Suprapubic skin (tissue), 4 donors: ENCODE data around the gene ULBP2. TPM values are rescaled to one million over a fixed set of nuclear protein-coding genes. Genes with fewer than 3 reads are reported as not detected.
"Not testable (repeated sequence)": the region's sequence is repeated elsewhere in the genome, so short reads cannot be mapped to it uniquely, and the experiment has no call there.

Source experiments
- DNase-seq, 2 donors: peaks; one replicate each; pipeline ENCODE4 v3.0.0-alpha.2; 2019; ENCODE audit warnings: low spot score in 2 of 2
- H3K27ac ChIP-seq: fragments of 200-600 bp; sonication (generic); one replicate; pipeline ENCODE4 v1.5.1; 2019
- H3K27me3 ChIP-seq: fragments of 200-600 bp; sonication (generic); one replicate; pipeline ENCODE4 v1.5.1; 2019
- H3K36me3 ChIP-seq: fragments of 200-600 bp; sonication (generic); one replicate; pipeline ENCODE4 v1.5.1; 2019
- H3K4me1 ChIP-seq: fragments of 200-600 bp; sonication (generic); one replicate; pipeline ENCODE4 v1.5.1; 2019
- H3K4me3 ChIP-seq: fragments of 200-600 bp; sonication (generic); one replicate; pipeline ENCODE4 v1.5.1; 2019; ENCODE audit warnings: mild to moderate bottlenecking
- H3K9me3 ChIP-seq: fragments of 200-600 bp; sonication (generic); one replicate; pipeline ENCODE4 v1.5.1; 2019
- EP300 ChIP-seq: sonication (generic); formaldehyde crosslinking; IDR thresholded peaks from one replicate; pipeline ENCODE4 v1.6.1; 2017; ENCODE audit warnings: antibody characterized with exemption
- POLR2A ChIP-seq, 2 donors: fragments of 450-650 bp; IDR thresholded peaks; one replicate each; pipeline ENCODE4 v1.6.1; 2017; ENCODE audit warnings: antibody characterized with exemption in 2 of 2, mild to moderate bottlenecking in 2 of 2, moderate library complexity in 2 of 2
- POLR2AphosphoS5 ChIP-seq, 3 donors: sonication (generic); formaldehyde crosslinking; IDR thresholded peaks; one replicate each; pipeline ENCODE4 v1.6.1; 2017; ENCODE audit warnings: antibody characterized with exemption in 3 of 3
- WGBS: methylation state at CpG from one replicate; pipeline ENCODE4 v1.1.5; 2018; 5-methylcytosine and 5-hydroxymethylcytosine counted together
- total RNA-seq, 4 donors: library from RNA; depleted of rRNA; stranded (reverse); fragments of >200 nt; gene quantifications; one replicate each; pipeline ENCODE4 v1.1.0, GENCODE V29; 2016
- TF ChIP-seq, protein P1 (sequence below), 2 donors: fragments of 200-600 bp in 1 of 2; fragments of 450-650 bp in 1 of 2; sonication (generic) in 1 of 2; IDR thresholded peaks; one replicate each; pipeline ENCODE4 v1.5.1; 2016 to 2019; ENCODE audit warnings: antibody characterized with exemption in 2 of 2, mild to moderate bottlenecking in 1 of 2, moderate library complexity in 1 of 2

ULBP2 gene
- total RNA-seq, 4 donors from 2014 or later = 0.76 to 0.95 TPM; not detected in 2

DNA sequence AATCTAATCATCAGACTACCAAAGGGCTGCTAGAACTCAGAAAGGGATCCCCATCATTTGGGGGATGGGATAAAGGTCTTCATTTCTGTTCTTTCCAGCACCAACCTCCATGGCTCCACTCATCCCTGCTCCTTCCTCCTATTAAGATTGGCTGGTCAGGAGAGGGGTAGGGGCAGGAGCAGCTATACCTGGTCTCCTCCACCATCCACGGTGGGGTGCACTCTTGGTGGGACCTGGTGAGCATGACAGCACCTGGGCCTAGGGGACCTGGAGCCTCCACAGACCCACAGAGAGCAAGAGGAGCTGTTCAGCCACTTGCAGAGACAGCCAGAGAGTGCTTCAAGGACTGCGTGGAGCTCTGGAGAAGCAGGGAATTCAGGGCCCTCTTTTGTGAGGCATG is 6.1 kb upstream of the ULBP2 start:
- Histone ChIP-seq H3K27ac (no peak overlapping the region), H3K9me3 (no peaks in the 10 kb centered on the region), H3K36me3 (no peaks in the 10 kb centered on the region), H3K27me3 (peaks cover 97% of the 10 kb centered on the region), H3K4me1 (peaks cover 13% of the 10 kb centered on the region), H3K4me3 (no peak overlapping the region)
- TF ChIP-seq POLR2A (IDR thresholded peaks at IDR 0.05) (no peak), POLR2AphosphoS5 (IDR thresholded peaks at IDR 0.05) (no peak), EP300 (no peak)
- TF ChIP-seq, protein P1, sequence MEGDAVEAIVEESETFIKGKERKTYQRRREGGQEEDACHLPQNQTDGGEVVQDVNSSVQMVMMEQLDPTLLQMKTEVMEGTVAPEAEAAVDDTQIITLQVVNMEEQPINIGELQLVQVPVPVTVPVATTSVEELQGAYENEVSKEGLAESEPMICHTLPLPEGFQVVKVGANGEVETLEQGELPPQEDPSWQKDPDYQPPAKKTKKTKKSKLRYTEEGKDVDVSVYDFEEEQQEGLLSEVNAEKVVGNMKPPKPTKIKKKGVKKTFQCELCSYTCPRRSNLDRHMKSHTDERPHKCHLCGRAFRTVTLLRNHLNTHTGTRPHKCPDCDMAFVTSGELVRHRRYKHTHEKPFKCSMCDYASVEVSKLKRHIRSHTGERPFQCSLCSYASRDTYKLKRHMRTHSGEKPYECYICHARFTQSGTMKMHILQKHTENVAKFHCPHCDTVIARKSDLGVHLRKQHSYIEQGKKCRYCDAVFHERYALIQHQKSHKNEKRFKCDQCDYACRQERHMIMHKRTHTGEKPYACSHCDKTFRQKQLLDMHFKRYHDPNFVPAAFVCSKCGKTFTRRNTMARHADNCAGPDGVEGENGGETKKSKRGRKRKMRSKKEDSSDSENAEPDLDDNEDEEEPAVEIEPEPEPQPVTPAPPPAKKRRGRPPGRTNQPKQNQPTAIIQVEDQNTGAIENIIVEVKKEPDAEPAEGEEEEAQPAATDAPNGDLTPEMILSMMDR (IDR thresholded peaks at IDR 0.05) = no peak
- DNase-seq = peak in 1 of 2 donors; percentile 40
- 71% methylated on average over 2 of the region's 2 CpGs for WGBS

DNA sequence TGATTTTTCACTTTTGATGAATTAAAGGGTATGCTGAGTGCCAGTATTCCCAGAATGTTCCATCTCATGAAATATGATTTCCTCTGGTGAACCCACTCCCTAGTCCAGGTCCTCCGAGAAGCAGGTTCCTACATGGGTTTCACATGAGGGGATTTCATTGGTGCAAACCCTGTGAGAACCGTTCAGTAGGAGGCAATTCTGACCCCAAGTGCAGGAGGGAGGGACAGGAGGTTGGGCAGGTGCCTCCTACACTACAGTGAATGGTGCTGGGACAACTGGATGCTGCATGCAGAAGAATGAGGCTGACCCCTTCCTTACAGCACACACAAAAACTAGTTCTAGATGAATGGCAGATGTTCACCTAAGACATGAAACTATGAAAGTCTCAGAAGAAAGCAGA is 5.1 kb upstream of the ULBP2 start:
- Histone ChIP-seq H3K27ac (no peak overlapping the region), H3K4me1 (peaks cover 22% of the 10 kb centered on the region), H3K36me3 (no peaks in the 10 kb centered on the region), H3K9me3 (no peaks in the 10 kb centered on the region), H3K4me3 (no peak overlapping the region), H3K27me3 (peaks cover 96% of the 10 kb centered on the region)
- TF ChIP-seq POLR2AphosphoS5 (IDR thresholded peaks at IDR 0.05) = no peak
- TF ChIP-seq POLR2A (IDR thresholded peaks at IDR 0.05) = no peak
- DNase-seq = no peak
- WGBS = 53% methylated on average over 2 of the region's 2 CpGs

DNA sequence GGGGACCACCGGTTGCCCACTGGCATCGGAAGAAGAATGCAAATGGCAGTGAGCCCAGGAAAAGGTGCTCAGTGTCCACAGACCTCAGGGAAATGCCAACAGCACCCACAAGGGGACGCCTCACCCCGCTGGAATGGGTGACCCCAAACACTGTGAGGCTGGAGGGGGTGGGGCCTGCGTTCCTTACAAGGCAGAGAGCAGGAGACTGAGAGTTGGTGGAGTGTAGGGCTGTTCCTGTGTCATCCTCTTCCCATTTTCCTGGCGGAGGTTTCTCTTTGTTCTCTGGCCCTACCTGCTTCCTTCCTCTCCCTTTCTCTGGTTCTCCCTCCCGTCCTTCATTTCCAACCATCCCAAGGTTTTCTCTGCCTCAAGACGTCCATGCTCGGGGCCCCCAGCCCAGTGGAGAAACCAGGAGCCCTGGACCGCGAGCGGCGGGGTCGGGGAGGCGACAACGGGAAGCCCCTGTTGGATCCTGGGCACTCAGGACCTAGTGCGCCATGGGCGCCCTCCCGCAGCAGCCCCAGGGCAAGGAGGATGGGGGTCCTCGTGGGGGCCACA is 3.7 kb upstream of the ULBP2 start:
- WGBS = 1% methylated on average over 11 of the region's 20 CpGs
- H3K36me3 ChIP-seq, DNase-seq, H3K9me3 ChIP-seq, H3K27ac ChIP-seq: not testable (repeated sequence)
- Histone ChIP-seq H3K4me3 (peak overlapping the region; percentile 58), H3K4me1 (peaks cover 29% of the 10 kb centered on the region), H3K27me3 (peaks cover 90% of the 10 kb centered on the region)

DNA sequence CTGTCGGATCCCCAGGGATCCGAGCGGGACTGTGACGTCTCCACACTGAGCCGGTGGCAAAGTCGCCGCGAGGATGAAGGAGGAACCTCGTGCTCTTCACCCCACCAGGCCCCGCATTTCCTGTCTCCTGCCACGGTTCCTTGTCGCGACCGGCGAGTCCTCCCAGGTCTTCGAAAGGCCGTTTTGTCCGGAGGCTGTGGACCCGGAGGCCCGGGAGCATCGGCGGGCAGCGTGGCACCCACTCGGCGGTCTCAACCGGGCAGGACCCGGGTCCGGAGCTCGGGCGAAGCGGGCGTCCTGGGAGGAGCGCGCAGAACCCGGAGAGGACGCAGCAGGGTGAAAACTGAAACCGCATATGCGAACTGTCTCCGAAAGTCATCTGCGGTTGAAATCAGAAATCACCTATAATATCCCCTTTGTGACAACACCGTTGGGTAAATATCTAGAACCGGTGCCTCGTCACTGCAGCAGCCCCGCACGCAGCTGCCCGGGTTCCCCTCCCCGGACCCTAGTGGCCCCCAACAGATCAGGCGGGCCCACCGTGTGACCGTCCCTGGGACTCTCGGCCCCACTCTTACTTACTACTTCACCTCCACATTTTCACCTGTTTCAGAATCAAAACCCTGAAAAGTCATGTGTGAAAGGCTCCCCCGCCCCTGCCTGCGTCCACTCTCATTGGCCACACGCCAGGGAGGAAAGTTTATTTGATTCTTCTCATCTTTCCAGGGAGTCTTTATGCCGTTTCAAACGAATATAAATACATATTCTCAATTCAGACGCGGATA is 3.1 kb upstream of the ULBP2 start:
- no peak for TF ChIP-seq EP300
- TF ChIP-seq, protein P1 (IDR thresholded peaks at IDR 0.05) = no peak
- no peak for TF ChIP-seq POLR2AphosphoS5 (IDR thresholded peaks at IDR 0.05)
- TF ChIP-seq POLR2A (IDR thresholded peaks at IDR 0.05) = no peak
- peak in 1 of 2 donors; percentile 77 for DNase-seq
- no peak overlapping the region for H3K27ac ChIP-seq
- peaks cover 29% of the 10 kb centered on the region for H3K4me1 ChIP-seq
- WGBS = 1% methylated on average over 32 of the region's 58 CpGs
- H3K27me3 ChIP-seq = peaks cover 84% of the 10 kb centered on the region
- no peaks in the 10 kb centered on the region for H3K9me3 ChIP-seq
- no peaks in the 10 kb centered on the region for H3K36me3 ChIP-seq
- H3K4me3 ChIP-seq = peak overlapping the region; percentile 58

DNA sequence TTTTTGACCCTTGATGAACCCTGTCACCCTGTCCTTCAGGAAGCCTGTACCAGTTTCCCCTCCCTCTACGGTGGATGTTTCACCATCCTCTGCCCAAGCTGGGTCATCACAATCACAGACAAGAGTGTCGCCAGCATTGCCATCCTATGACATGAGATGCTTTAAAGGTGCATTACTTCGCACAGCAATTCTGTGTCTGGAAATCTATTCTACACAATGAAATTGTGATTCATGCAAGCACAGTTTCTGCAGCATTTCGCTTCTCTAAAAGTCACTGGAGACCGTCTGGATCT is 2.5 kb upstream of the ULBP2 start:
- no peaks in the 10 kb centered on the region for H3K9me3 ChIP-seq
- peaks cover 80% of the 10 kb centered on the region for H3K27me3 ChIP-seq
- 36% methylated on average over 5 of the region's 5 CpGs for WGBS
- H3K27ac ChIP-seq = no peak overlapping the region
- no peak for DNase-seq
- no peak overlapping the region for H3K4me3 ChIP-seq
- no peaks in the 10 kb centered on the region for H3K36me3 ChIP-seq
- no peak for TF ChIP-seq EP300
- TF ChIP-seq, protein P1 (IDR thresholded peaks at IDR 0.05) = no peak
- TF ChIP-seq POLR2A (IDR thresholded peaks at IDR 0.05) = no peak
- TF ChIP-seq POLR2AphosphoS5 (IDR thresholded peaks at IDR 0.05) = no peak
- peaks cover 29% of the 10 kb centered on the region for H3K4me1 ChIP-seq

DNA sequence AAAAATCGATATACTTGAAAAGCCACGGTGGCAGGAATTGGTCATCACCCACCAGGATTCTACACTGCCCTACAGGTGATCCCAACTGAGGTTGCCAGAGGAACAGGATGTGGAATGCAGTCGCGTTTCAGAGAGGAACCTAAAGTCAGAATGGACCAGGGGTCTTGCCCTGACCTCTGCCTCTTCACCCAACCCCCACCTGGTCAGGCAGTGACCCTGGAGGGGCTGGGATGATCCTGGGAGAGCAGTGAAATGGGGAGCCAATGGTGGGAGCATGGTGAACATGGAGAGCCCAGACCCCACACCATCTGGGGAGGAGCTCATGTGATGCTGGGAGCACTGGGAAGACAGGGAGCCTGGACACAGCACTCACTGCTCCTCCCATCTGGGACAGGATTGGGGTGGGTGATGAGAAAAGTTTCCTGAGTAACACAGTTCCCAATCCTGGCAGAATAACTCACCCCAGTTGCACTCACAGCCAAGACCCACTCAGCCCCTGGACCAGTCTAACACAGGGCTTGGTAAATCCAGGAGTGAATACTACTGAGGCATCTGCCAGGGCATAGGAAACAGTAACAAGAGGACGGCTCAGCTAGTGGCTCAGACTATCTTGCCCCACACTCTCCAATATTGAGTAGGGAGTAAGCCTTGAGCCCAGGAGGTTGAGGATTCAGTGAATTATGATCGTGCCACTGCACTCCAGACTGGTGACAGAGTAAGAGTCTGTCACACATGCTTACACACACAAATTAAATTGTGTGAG is 1.7 kb upstream of the ULBP2 start:
- H3K27me3 ChIP-seq = peaks cover 72% of the 10 kb centered on the region
- H3K9me3 ChIP-seq = no peaks in the 10 kb centered on the region
- TF ChIP-seq POLR2A (IDR thresholded peaks at IDR 0.05) (no peak), EP300 (no peak), POLR2AphosphoS5 (IDR thresholded peaks at IDR 0.05) (no peak)
- TF ChIP-seq, protein P1 (IDR thresholded peaks at IDR 0.05) = no peak
- DNase-seq = no peak
- 31% methylated on average over 6 of the region's 6 CpGs for WGBS
- no peak overlapping the region for H3K27ac ChIP-seq
- no peak overlapping the region for H3K4me3 ChIP-seq
- H3K36me3 ChIP-seq = no peaks in the 10 kb centered on the region
- H3K4me1 ChIP-seq = peaks cover 29% of the 10 kb centered on the region
